ENCODE data around the gene AGAP3. TPM values are rescaled to one million over a fixed set of nuclear protein-coding genes. Genes with fewer than 3 reads are reported as not detected.
"Not testable (repeated sequence)": the region's sequence is repeated elsewhere in the genome, so short reads cannot be mapped to it uniquely, and the experiment has no call there.

Gene AGAP3
- total RNA-seq, result 112 and 114 TPM in 2 replicates
- long read RNA-seq, partial matches to known transcripts, result 6 of 11 reads
- long read RNA-seq, other reads (novel, unspliced or antisense), result 5 of 11 reads

DNA sequence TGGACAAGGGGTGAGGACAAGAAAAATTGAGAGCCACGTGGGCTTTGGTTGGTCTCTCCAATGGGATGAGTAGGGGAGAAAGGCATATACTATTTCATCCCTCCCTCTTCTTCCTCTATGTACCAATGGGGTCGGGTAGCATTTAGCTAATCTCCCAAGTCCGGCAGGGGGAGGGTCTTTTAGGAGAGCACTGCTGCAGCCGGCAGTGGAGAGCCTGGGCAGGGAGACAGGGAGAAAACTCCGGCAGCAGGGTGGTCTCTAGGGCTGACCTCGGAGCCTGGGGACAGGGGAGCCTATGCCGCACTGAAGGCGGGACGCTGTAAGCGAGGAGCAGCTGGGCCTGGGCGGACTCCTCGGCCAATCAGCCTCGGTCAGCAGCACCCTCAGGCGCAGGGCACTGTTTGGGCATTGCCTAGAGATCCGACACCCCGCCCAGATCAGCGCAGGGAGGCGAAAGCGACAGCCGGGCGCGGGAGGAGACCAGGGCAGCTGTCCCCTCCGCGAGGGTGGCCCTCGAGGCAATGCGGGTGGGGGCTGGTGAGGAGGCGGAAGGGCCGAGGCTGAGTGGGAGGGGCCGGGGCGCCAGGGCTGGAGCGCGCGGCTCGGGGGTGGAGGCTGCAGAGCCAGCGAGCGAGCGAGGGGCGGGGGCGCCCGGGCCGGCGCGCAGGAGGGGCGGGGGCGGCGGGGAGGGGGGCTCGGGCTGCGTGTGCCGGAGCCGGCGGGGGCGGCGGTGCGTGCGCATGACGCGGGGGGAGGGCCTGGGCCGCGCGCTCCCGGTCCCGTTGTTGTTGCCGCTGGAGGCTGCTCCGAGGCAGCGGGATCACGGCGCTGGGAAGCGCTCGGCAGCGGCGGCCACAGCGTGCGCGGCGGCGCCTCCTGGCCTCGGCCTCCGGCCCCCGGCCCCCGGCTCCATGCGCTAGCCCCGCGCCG, at the start of gene AGAP3:
TSS of gene AGAP3 (plus strand) at position 785 of the 930 bp plus-strand sequence. CDS start 267 bp downstream, outside the sequence.
- TF ChIP-seq, protein P1, sequence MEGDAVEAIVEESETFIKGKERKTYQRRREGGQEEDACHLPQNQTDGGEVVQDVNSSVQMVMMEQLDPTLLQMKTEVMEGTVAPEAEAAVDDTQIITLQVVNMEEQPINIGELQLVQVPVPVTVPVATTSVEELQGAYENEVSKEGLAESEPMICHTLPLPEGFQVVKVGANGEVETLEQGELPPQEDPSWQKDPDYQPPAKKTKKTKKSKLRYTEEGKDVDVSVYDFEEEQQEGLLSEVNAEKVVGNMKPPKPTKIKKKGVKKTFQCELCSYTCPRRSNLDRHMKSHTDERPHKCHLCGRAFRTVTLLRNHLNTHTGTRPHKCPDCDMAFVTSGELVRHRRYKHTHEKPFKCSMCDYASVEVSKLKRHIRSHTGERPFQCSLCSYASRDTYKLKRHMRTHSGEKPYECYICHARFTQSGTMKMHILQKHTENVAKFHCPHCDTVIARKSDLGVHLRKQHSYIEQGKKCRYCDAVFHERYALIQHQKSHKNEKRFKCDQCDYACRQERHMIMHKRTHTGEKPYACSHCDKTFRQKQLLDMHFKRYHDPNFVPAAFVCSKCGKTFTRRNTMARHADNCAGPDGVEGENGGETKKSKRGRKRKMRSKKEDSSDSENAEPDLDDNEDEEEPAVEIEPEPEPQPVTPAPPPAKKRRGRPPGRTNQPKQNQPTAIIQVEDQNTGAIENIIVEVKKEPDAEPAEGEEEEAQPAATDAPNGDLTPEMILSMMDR (IDR thresholded peaks at IDR 0.05; ENCODE audit: unreplicated experiment), result no peak
- Mint-ChIP-seq H3K27ac (peak within 1 kb of the TSS; percentile 91), H3K36me3 (ENCODE audit: insufficient read depth) (no peaks in the 10 kb centered on the region)

DNA sequence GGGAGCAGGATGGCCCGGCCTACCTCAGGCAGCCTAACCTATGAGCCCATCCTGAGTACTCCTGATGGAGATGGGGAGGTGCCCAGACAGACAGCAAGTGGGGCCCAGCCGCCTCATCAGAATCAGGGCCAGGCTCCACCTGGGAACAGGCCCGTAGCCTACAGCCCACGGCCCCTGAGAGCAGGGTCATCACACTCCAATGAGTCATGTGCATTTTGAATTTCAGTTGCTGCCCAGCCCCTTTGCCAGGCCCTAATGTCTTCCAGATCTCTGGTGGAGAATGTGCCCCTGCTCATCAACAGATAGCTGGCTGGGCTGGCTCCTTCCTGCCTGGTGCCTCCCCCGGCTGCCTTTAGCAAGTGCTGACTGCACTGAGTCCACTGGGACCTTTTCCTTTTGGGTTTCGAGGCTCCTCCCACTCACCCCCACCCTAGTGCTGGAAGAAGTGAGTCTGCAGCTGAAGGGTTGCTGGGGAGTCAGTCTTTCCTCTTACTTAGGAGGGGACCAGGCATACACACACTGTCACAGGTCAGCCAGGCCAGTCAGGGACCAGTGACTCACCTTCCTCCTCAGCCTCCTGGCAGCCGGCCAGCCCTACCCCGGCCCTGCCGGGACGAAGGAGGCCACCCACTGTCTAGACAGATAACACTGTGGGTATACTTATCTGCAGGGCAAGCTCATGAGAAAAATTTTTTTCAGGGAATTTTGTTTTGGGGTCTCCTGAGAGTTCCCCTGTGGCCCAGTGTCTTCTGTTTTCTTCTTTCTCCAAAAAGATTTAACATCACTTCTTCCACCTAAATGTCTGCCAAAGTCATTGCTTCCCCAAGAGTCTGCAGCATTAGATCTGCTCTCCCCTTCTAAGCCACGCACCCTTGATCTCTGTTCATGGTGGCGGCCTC, 47.1 kb upstream of the AGAP3 start:
- no peaks in the 10 kb centered on the region for H3K36me3 Mint-ChIP-seq (ENCODE audit: insufficient read depth)
- no peaks in the 10 kb centered on the region for H3K9me3 Mint-ChIP-seq (ENCODE audit: low read depth)
- H3K4me3 Mint-ChIP-seq (ENCODE audit: low read depth), result no peak overlapping the region
- TF ChIP-seq, protein P1 (IDR thresholded peaks at IDR 0.05; ENCODE audit: unreplicated experiment), result no peak
- H3K4me1 Mint-ChIP-seq (ENCODE audit: low read depth), result no peaks in the 10 kb centered on the region
- H3K27ac Mint-ChIP-seq, result no peak overlapping the region
- H3K27me3 Mint-ChIP-seq, result no peaks in the 10 kb centered on the region
- no peak for DNase-seq (ENCODE audit: low spot score, unreplicated experiment)

More for the DNA sequence above, at the start of gene AGAP3:
- peak within 1 kb of the TSS; percentile 84 for H3K4me3 Mint-ChIP-seq (ENCODE audit: low read depth)
- no peaks in the 10 kb centered on the region for H3K27me3 Mint-ChIP-seq
- H3K4me1 Mint-ChIP-seq (ENCODE audit: low read depth), result peaks cover 32% of the 10 kb centered on the region
- no peaks in the 10 kb centered on the region for H3K9me3 Mint-ChIP-seq (ENCODE audit: low read depth)
- DNase-seq (ENCODE audit: low spot score, unreplicated experiment), result peak; percentile 69

DNA sequence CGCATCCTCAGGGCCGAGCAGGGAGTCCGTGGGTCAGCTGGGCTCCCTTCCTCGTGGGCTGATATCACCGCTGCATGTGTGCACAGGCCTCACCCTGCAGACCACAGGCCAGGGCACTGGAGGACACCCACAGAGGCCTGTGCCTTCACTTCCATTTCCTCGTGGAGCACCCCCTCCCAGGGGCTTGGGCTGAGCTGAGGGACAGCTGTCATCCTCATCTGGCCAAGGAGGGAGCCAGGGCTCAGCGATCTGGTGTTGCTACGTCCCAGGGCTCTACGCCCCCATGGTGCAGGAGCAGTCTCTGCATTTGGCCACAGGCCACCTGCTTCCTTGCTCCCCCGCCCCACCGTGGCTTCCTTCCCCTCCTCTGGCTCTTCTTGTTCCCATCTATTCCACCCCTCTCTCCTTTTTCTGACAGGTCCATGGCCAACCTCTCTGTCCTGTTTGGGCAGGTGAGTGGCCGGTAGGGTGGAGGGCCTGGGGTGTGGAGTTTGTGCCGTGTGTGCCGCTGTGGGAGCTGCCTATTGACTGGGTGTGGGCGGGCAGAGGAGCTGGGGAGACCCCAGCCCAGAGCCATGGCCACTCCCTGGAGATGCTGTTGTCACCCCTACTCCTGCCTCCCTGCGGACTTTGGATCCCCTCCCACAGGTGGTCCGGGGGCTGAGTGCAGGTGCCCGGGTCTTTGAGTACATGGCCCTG, 46.3 kb upstream of the AGAP3 start:
- Mint-ChIP-seq H3K9me3 (ENCODE audit: low read depth) (no peaks in the 10 kb centered on the region), H3K36me3 (ENCODE audit: insufficient read depth) (no peaks in the 10 kb centered on the region), H3K27me3 (no peaks in the 10 kb centered on the region), H3K4me3 (ENCODE audit: low read depth) (no peak overlapping the region), H3K27ac (no peak overlapping the region), H3K4me1 (ENCODE audit: low read depth) (no peaks in the 10 kb centered on the region)
- TF ChIP-seq, protein P1 (IDR thresholded peaks at IDR 0.05; ENCODE audit: unreplicated experiment), result no peak
- no peak for DNase-seq (ENCODE audit: low spot score, unreplicated experiment)

DNA sequence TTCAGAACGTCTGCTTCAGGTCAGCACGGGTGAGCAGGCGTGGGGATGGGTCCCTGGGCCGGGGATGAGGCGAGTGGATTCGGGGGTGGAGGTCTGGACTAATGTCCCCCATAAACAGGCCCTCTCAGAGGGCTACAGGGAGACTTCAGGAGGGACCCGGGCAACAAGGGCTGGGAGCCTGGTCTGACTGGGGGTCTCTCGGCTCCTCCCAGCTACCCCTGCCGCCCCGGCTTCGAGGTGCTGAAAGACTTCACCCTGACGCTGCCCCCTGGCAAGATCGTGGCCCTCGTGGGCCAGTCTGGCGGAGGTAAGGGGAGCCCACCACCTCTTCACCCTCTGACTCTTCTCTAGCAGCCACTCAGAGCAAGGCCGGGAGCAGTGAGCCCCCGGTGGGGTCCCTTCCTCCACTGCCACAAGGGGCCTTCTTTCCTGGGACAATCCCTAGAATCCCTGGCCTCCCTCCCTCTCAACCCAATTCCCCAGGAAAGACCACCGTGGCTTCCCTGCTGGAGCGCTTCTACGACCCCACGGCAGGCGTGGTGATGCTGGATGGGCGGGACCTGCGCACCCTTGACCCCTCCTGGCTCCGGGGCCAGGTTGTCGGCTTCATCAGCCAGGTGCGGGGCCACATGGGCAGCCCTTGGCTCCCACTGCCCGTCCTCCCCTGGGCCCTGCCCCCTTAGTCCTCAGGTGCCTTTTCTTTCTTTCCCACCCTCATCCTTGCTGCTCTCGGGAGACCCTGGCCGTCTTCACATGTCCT, 45.5 kb upstream of the AGAP3 start:
- no peak overlapping the region for H3K27ac Mint-ChIP-seq
- H3K36me3 Mint-ChIP-seq (ENCODE audit: insufficient read depth), result no peaks in the 10 kb centered on the region
- no peak overlapping the region for H3K4me3 Mint-ChIP-seq (ENCODE audit: low read depth)

DNA sequence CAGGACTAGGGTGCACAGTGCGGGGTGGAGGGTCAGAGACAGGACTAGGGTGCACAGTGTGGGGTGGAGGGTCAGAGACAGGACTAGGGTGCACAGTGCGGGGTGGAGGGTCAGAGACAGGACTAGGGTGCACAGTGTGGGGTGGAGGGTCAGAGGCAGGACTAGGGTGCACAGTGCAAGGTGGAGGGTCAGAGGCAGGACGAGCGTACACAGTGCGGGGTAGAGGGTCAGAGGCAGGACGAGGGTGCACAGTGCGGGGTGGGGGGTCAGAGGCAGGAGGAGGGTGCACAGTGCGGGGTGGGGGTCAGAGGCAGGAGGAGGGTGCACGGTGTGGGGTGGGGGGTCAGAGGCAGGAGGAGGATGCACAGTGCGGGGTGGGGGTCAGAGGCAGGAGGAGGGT, 42.8 kb upstream of the AGAP3 start:
- not testable (repeated sequence) for H3K27me3 Mint-ChIP-seq; H3K4me3 Mint-ChIP-seq (ENCODE audit: low read depth); H3K36me3 Mint-ChIP-seq (ENCODE audit: insufficient read depth); H3K27ac Mint-ChIP-seq; DNase-seq (ENCODE audit: low spot score, unreplicated experiment); H3K4me1 Mint-ChIP-seq (ENCODE audit: low read depth); H3K9me3 Mint-ChIP-seq (ENCODE audit: low read depth)

More for the DNA sequence above, 45.5 kb upstream of the AGAP3 start:
- Mint-ChIP-seq H3K9me3 (ENCODE audit: low read depth) (no peaks in the 10 kb centered on the region), H3K27me3 (no peaks in the 10 kb centered on the region), H3K4me1 (ENCODE audit: low read depth) (no peaks in the 10 kb centered on the region)
- TF ChIP-seq, protein P1 (IDR thresholded peaks at IDR 0.05; ENCODE audit: unreplicated experiment), result no peak
- no peak for DNase-seq (ENCODE audit: low spot score, unreplicated experiment)
